ENCODE measurements around the gene AURKB. TPM values are rescaled to one million over a fixed set of nuclear protein-coding genes. Genes with fewer than 3 reads are reported as not detected.

AURKB gene
- total RNA-seq, 1 experiment from 2014 or later: 89.4 TPM

DNA sequence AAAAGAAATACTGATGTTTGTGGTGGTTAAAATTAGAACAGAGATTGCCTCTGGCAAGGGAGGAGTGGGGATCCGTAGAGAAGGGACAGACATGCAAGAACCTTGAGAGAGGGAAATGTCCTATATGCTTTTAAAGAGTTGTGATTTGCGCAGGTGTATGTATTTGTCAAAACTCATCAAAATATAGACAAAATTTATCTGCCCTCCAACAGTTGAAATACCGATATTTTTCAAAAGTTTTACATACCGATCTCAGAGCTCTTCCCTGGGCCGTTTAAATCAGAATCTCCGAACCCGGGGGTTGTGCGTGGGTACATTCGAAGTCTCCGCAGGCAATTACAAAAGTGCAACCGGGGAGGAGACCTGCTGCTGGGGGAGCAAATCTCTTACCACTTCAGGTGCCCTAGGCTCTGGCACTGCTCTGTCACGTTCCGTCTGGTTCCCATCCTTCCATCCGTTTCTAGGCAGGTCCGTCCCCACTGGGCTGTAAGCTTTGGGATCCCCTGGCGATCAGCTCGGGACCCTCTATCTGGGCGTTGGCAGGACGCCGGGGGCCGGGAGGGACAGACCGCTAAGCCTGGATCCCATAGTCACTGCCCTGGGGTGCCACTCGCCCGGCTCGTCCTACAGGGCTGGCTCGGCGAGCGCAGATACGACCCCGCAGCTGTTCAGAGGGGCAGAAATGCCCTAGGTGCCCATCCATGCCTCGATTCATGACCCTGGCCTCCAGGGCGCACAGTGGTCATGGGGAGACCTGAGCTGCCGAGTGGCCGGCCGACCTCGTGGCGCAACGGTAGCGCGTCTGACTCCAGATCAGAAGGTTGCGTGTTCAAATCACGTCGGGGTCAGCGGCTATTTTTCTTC lies 24.6 kb downstream of the AURKB start:
- Mint-ChIP-seq H3K27me3 (ENCODE audit: insufficient read depth, unreplicated experiment) (no peaks in the 10 kb centered on the region), H3K36me3 (ENCODE audit: insufficient read depth, unreplicated experiment) (no peaks in the 10 kb centered on the region), H3K4me3 (ENCODE audit: unreplicated experiment) (no peak overlapping the region), H3K27ac (ENCODE audit: unreplicated experiment) (no peak overlapping the region), H3K4me1 (ENCODE audit: low read depth, unreplicated experiment) (peaks cover 6% of the 10 kb centered on the region), H3K9me3 (ENCODE audit: unreplicated experiment) (no peaks in the 10 kb centered on the region)
- no peaks in the 10 kb centered on the region for H3K9me3 ChIP-seq
- H3K4me3 ChIP-seq (ENCODE audit: low read depth, low read length): peak overlapping the region; percentile 84
- BruUV-seq (replicated peaks): no TSS peak
- no peaks in the 10 kb centered on the region for H3K36me3 ChIP-seq (ENCODE audit: control insufficient read depth, insufficient read depth, low read length)
- intact Hi-C loops (cut with micrococcal nuclease; ENCODE audit: unreplicated experiment): loop anchor here (2.0 kb wide), 1 partner anchor 67 kb away; the partner anchor contains the start of gene ALOXE3
- H3K4me1 ChIP-seq: peaks cover 13% of the 10 kb centered on the region
- ChIA-PET CTCF (interaction anchor here (0.6 kb wide), 1 partner anchor 29 kb away, joined by 3 read pairs; no protein-coding TSS in a partner anchor), POLR2A (interaction anchor here (0.6 to 1.2 kb wide), 2 partner anchors 12 to 103 kb away, joined by 3 to 5 read pairs; partner anchors contain the start of gene RANGRF)
- peak; percentile 71 to 84 for DNase-seq
- TF ChIP-seq, protein P1, sequence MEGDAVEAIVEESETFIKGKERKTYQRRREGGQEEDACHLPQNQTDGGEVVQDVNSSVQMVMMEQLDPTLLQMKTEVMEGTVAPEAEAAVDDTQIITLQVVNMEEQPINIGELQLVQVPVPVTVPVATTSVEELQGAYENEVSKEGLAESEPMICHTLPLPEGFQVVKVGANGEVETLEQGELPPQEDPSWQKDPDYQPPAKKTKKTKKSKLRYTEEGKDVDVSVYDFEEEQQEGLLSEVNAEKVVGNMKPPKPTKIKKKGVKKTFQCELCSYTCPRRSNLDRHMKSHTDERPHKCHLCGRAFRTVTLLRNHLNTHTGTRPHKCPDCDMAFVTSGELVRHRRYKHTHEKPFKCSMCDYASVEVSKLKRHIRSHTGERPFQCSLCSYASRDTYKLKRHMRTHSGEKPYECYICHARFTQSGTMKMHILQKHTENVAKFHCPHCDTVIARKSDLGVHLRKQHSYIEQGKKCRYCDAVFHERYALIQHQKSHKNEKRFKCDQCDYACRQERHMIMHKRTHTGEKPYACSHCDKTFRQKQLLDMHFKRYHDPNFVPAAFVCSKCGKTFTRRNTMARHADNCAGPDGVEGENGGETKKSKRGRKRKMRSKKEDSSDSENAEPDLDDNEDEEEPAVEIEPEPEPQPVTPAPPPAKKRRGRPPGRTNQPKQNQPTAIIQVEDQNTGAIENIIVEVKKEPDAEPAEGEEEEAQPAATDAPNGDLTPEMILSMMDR (IDR thresholded peaks at IDR 0.05; ENCODE audit: insufficient read depth in 1 of 2, low read depth in 1 of 2, low read length in 1 of 2, severe bottlenecking in 1 of 2, unreplicated experiment in 1 of 2): no peak
- H3K27me3 ChIP-seq (replicated peaks; ENCODE audit: control insufficient read depth, insufficient read depth, low read length): no peaks in the 10 kb centered on the region

DNA sequence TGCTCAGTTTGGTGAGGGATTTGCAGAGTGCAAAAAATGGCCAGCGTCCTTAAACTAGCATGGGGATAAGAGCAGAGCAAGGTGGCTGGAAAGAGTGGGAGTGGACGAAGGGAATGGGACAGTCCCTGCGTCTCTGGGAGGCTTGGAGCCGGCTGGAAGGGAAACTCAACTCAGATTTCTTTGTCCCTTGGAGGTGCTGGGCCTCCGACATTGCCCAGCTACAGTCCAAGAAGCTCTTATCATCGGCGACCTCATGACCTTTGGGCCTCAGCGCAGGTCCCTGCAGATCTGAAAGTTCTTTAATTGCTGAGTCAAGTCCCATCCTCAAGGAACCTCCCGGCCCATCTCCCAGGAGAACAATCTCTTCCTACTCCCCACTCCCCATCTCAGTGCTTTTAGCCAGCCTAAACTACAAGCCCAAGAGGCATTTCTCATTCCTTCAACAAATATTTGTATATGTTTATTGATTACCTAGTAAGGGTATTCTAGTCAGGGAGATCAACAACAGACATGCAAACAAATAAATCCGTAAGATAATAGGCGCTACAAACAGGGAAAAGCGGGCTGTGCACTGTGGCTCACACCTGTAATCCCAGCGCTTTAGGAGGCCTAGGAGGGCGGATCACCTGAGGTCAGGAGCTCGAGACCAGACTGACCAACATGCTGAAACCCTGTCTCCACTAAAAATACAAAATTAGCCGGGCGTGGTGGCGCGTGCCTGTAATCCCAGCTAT lies 33.2 kb downstream of the AURKB start:
- H3K36me3 ChIP-seq (ENCODE audit: control insufficient read depth, insufficient read depth, low read length): no peaks in the 10 kb centered on the region
- peaks cover 7% of the 10 kb centered on the region for H3K4me1 Mint-ChIP-seq (ENCODE audit: low read depth, unreplicated experiment)
- H3K9me3 ChIP-seq: no peaks in the 10 kb centered on the region
- H3K36me3 Mint-ChIP-seq (ENCODE audit: insufficient read depth, unreplicated experiment): peaks cover 11% of the 10 kb centered on the region
- ChIA-PET POLR2A (interaction anchor here (1.2 kb wide), 1 partner anchor 44 kb away, joined by 9 read pairs; no protein-coding TSS in a partner anchor), CTCF (interaction anchor here (0.6 to 0.9 kb wide), 2 partner anchors 13 to 101 kb away, joined by 3 to 4 read pairs; partner anchors contain the start of gene BORCS6)
- peak overlapping the region; percentile 39 for H3K4me3 ChIP-seq (ENCODE audit: low read depth, low read length)
- intact Hi-C loops (cut with micrococcal nuclease; ENCODE audit: unreplicated experiment): no loop called here
- peak overlapping the region; percentile 88 for H3K27ac Mint-ChIP-seq (ENCODE audit: unreplicated experiment)
- no peaks in the 10 kb centered on the region for H3K4me1 ChIP-seq
- no peaks in the 10 kb centered on the region for H3K9me3 Mint-ChIP-seq (ENCODE audit: unreplicated experiment)
- H3K27me3 Mint-ChIP-seq (ENCODE audit: insufficient read depth, unreplicated experiment): no peaks in the 10 kb centered on the region
- BruUV-seq (replicated peaks): no TSS peak
- peak in 1 of 2 experiments; percentile 47 for DNase-seq
- H3K4me3 Mint-ChIP-seq (ENCODE audit: unreplicated experiment): peak overlapping the region; percentile 89
- TF ChIP-seq, protein P1 (IDR thresholded peaks at IDR 0.05; ENCODE audit: insufficient read depth in 1 of 2, low read depth in 1 of 2, low read length in 1 of 2, severe bottlenecking in 1 of 2, unreplicated experiment in 1 of 2): no peak
- H3K27me3 ChIP-seq (replicated peaks; ENCODE audit: control insufficient read depth, insufficient read depth, low read length): no peaks in the 10 kb centered on the region
